Upper lobe of left lung (tissue), 4 donors: Measurements from ENCODE around the gene PRRC2C.

Experiments used
- CTCF ChIP-seq, 6 experiments: fragments of 450-650 bp in 4 of 6; fragments of 200-600 bp in 2 of 6; sonication (generic) in 2 of 6; IDR thresholded peaks; one replicate each; pipeline ENCODE4 v1.5.1; 2016 to 2019; ENCODE audit warnings: antibody characterized with exemption in 6 of 6
- EP300 ChIP-seq, 4 donors: sonication (generic); formaldehyde crosslinking; IDR thresholded peaks; one replicate each; pipeline ENCODE4 v1.5.1; 2017; ENCODE audit warnings: antibody characterized with exemption in 4 of 4, control low read depth in 2 of 4
- POLR2A ChIP-seq, 4 donors: fragments of 450-650 bp; IDR thresholded peaks; one replicate each; pipeline ENCODE4 v1.5.1; 2016 to 2017; ENCODE audit warnings: antibody characterized with exemption in 4 of 4, mild to moderate bottlenecking in 2 of 4
- POLR2AphosphoS5 ChIP-seq, 2 donors: sonication (generic); formaldehyde crosslinking; IDR thresholded peaks; one replicate each; pipeline ENCODE4 v1.5.1; 2017; ENCODE audit warnings: antibody characterized with exemption in 2 of 2

- TF ChIP-seq EP300 (IDR thresholded peaks at IDR 0.05) (no peak), POLR2A (IDR thresholded peaks at IDR 0.05) (no peak), CTCF (IDR thresholded peaks at IDR 0.05) (no peak), POLR2AphosphoS5 (IDR thresholded peaks at IDR 0.05) (no peak)
Measured at GRCh38 chr1:171628225-171628624, 142.9 kb downstream of the PRRC2C start.
